Ishikawa (cell line): ENCODE data around the gene PLPP3.

Experiments used
- MAX ChIP-seq: IDR thresholded peaks from 2 replicates; pipeline ENCODE4 v1.6.1; 2012
- ZBTB7A ChIP-seq: IDR thresholded peaks from 2 replicates; pipeline ENCODE4 v1.6.1; 2012; ENCODE audit warnings: low read depth
- TF ChIP-seq, protein P1 (sequence below): IDR thresholded peaks from 2 replicates; pipeline ENCODE4 v1.6.1; 2012; ENCODE audit warnings: low read depth, mild to moderate bottlenecking

- TF ChIP-seq ZBTB7A (no peak), MAX (no peak)
- TF ChIP-seq, protein P1, sequence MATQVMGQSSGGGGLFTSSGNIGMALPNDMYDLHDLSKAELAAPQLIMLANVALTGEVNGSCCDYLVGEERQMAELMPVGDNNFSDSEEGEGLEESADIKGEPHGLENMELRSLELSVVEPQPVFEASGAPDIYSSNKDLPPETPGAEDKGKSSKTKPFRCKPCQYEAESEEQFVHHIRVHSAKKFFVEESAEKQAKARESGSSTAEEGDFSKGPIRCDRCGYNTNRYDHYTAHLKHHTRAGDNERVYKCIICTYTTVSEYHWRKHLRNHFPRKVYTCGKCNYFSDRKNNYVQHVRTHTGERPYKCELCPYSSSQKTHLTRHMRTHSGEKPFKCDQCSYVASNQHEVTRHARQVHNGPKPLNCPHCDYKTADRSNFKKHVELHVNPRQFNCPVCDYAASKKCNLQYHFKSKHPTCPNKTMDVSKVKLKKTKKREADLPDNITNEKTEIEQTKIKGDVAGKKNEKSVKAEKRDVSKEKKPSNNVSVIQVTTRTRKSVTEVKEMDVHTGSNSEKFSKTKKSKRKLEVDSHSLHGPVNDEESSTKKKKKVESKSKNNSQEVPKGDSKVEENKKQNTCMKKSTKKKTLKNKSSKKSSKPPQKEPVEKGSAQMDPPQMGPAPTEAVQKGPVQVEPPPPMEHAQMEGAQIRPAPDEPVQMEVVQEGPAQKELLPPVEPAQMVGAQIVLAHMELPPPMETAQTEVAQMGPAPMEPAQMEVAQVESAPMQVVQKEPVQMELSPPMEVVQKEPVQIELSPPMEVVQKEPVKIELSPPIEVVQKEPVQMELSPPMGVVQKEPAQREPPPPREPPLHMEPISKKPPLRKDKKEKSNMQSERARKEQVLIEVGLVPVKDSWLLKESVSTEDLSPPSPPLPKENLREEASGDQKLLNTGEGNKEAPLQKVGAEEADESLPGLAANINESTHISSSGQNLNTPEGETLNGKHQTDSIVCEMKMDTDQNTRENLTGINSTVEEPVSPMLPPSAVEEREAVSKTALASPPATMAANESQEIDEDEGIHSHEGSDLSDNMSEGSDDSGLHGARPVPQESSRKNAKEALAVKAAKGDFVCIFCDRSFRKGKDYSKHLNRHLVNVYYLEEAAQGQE, result no peak
Measured at GRCh38 chr1:56627636-56628039, 48.3 kb upstream of the PLPP3 start.
